T-helper 2 cell treated with Interferon-gamma antibody and Interleukin-4, amounts not matched to agents 5 μg/mL and 100 μg/mL, for 36 hours (primary cell): Measurements from ENCODE around the gene SLC39A6.
A peak's percentile ranks its signal among the peaks of the same experiment; 100 is the strongest.
"Not testable (repeated sequence)": the region's sequence is repeated elsewhere in the genome, so short reads cannot be mapped to it uniquely, and the experiment has no call there.

ENCODE experiments used
- DNase-seq: peaks from one replicate; pipeline ENCODE4 v3.0.0; 2021; ENCODE audit warnings: low spot score
- H3K27ac Mint-ChIP-seq: one replicate; pipeline ENCODE4 v1.8.0; 2021; ENCODE audit warnings: mild to moderate bottlenecking, mixed read lengths
- H3K27me3 Mint-ChIP-seq: one replicate; pipeline ENCODE4 v1.8.0; 2021; ENCODE audit warnings: low read depth, mixed read lengths
- H3K36me3 Mint-ChIP-seq: one replicate; pipeline ENCODE4 v1.8.0; 2021; ENCODE audit warnings: low read depth, mixed read lengths
- H3K4me1 Mint-ChIP-seq: one replicate; pipeline ENCODE4 v1.8.0; 2021; ENCODE audit warnings: low read depth, mixed read lengths
- H3K4me3 Mint-ChIP-seq: one replicate; pipeline ENCODE4 v1.8.0; 2022; ENCODE audit warnings: mild to moderate bottlenecking, moderate library complexity, mixed read lengths
- H3K9me3 Mint-ChIP-seq: one replicate; pipeline ENCODE4 v1.8.0; 2021; ENCODE audit warnings: mixed read lengths

Gene SLC39A6

DNA sequence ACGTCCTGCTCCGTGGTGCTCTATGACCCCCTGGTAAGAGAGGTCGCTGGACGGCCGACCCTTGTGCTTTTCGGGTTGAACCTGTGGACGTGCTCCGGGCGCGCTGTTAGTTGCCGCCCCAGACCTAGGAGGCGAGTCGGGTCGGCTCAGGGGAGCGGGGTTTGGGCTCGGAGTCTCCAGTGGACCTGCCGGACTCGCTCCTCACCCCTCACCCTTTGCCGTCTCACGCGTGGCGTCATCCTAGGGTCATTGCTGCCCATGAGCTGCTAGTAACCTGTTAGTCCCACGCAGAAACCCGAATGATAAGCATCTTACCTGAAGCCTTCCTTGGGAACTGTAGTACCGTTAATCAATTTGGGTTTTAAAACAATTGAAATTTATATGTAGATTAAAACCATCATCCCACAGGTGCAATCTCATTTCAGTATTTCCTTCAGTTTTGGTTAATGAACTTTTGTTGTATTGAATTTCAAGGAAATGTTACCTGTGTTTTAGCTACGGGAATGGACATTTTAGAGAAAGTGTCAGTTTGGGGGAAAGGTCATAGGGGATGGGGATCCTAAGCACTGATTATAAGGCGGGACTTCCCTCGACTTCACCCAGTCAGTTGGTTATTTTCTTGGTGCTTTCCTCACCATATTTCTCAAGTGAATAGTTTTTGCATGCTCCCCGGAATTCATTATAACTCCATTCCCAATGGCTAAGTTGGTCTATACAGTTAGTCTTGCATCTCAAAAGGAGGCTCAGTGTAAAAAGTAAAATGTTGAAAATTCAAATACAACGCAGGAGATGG, 1.1 kb upstream of the SLC39A6 start:
- no peaks in the 10 kb centered on the region for H3K27me3 Mint-ChIP-seq
- peak overlapping the region; percentile 95 for H3K4me3 Mint-ChIP-seq
- peaks cover 11% of the 10 kb centered on the region for H3K36me3 Mint-ChIP-seq
- H3K4me1 Mint-ChIP-seq = peaks cover 43% of the 10 kb centered on the region
- H3K27ac Mint-ChIP-seq = peak overlapping the region; percentile 95
- DNase-seq = no peak
- no peaks in the 10 kb centered on the region for H3K9me3 Mint-ChIP-seq

DNA sequence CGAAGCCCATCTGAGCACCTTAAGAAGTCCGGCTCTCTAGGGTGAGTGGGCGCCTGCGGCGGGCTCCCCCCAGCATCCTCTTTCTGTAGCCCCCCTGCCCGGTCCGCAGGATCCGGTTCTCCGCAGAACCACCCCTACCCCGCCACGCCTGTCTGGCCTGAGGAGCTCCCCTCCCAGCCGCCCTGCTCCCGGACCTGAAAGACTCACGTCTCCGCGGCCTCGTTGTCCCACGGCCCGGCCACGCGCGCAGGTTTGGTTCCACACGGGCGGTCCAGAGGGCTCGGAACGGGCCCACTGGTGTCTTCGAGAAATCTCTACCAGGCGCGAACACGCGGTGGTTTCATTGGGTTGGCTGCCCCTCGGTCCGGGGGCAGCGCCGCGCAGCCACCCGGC, 237 bp downstream of the SLC39A6 start:
- Mint-ChIP-seq H3K36me3 (peaks cover 14% of the 10 kb centered on the region), H3K27me3 (no peaks in the 10 kb centered on the region), H3K9me3 (no peaks in the 10 kb centered on the region), H3K27ac (peak overlapping the region; percentile 95), H3K4me1 (peaks cover 41% of the 10 kb centered on the region), H3K4me3 (peak overlapping the region; percentile 95)
- DNase-seq = no peak

- Mint-ChIP-seq H3K4me1 (peaks cover 42% of the 10 kb centered on the region), H3K27ac (peak overlapping the region; percentile 82), H3K9me3 (no peaks in the 10 kb centered on the region), H3K27me3 (no peaks in the 10 kb centered on the region), H3K4me3 (peak overlapping the region; percentile 95), H3K36me3 (peaks cover 14% of the 10 kb centered on the region)
- DNase-seq = no peak
Measured at GRCh38 chr18:36128530-36128870, 640 bp downstream of the SLC39A6 start.

DNA sequence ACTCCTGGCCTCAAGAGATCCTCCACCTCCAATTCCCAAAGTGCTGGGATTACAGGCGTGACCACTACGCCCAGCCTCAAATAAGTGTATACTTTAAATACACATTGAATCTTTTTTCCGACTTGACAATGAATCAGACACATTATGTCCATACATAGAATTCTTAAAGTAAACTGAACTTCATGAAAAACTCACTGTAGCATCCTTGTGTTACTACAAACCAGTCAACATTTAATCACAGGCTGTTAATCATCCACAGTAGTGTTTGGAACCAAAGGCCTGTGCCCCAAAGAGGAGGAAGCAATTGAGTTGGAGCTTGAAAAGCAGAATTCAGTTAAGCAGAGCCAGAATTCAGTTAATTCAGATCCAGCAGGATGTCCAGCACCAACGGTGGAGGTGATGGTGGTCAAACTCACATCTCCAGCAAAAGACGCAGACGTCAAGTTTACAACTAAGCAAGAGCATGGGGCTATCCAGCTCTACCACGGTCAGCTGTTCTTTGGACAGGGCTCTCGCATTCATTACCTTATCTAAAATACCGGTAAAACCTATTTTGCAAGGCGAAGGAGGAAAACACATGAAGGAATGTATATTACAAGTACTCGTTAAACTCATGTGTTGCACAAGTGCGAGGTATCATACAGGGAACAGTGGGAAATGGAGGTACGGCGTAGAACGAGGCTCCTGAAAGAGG, 1.2 kb downstream of the SLC39A6 start:
- Mint-ChIP-seq H3K36me3 (peaks cover 16% of the 10 kb centered on the region), H3K9me3 (no peaks in the 10 kb centered on the region), H3K4me3 (peak overlapping the region; percentile 95), H3K4me1 (peaks cover 44% of the 10 kb centered on the region), H3K27me3 (no peaks in the 10 kb centered on the region), H3K27ac (peak overlapping the region; percentile 82)
- DNase-seq = no peak

GRCh38 chr18:36126668-36127067, 2.5 kb downstream of the SLC39A6 start:
- Mint-ChIP-seq H3K36me3 (peaks cover 19% of the 10 kb centered on the region), H3K27me3 (no peaks in the 10 kb centered on the region), H3K27ac (no peak overlapping the region), H3K9me3 (no peaks in the 10 kb centered on the region), H3K4me3 (peak overlapping the region; percentile 13), H3K4me1 (peaks cover 34% of the 10 kb centered on the region)
- no peak for DNase-seq

- Mint-ChIP-seq H3K4me3 (no peak overlapping the region), H3K27me3 (no peaks in the 10 kb centered on the region), H3K36me3 (peaks cover 15% of the 10 kb centered on the region), H3K4me1 (peaks cover 26% of the 10 kb centered on the region), H3K9me3 (no peaks in the 10 kb centered on the region), H3K27ac (no peak overlapping the region)
- DNase-seq = no peak
Measured at GRCh38 chr18:36124841-36125240, 4.3 kb downstream of the SLC39A6 start.

- H3K36me3 Mint-ChIP-seq = peaks cover 27% of the 10 kb centered on the region
- no peak overlapping the region for H3K27ac Mint-ChIP-seq
- H3K27me3 Mint-ChIP-seq = no peaks in the 10 kb centered on the region
- no peak for DNase-seq
- no peaks in the 10 kb centered on the region for H3K9me3 Mint-ChIP-seq
- peaks cover 5% of the 10 kb centered on the region for H3K4me1 Mint-ChIP-seq
- no peak overlapping the region for H3K4me3 Mint-ChIP-seq
Measured at GRCh38 chr18:36120297-36120696, 8.8 kb downstream of the SLC39A6 start.

DNA sequence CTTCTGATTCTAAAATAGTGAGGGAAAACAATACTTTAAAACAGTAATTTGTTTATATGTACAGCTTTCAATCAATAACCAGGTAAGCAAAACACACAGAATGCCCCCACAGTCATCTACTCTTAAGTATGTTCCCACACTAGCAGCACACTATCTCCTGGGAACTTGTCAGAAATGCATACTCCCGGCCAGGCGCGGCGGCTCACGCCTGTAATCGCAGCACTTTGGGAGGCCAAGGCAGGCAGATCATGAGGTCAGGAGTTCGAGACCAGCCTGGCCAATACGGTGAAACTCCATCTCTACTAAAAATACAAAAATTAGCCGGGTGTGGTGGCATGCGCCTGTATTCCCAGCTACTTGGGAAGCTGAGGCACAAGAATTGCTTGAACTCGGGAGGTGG, 12.4 kb downstream of the SLC39A6 start:
- H3K4me3 Mint-ChIP-seq, H3K27ac Mint-ChIP-seq, H3K9me3 Mint-ChIP-seq, H3K4me1 Mint-ChIP-seq, DNase-seq, H3K27me3 Mint-ChIP-seq: not testable (repeated sequence)
- H3K36me3 Mint-ChIP-seq = peaks cover 29% of the 10 kb centered on the region

DNA sequence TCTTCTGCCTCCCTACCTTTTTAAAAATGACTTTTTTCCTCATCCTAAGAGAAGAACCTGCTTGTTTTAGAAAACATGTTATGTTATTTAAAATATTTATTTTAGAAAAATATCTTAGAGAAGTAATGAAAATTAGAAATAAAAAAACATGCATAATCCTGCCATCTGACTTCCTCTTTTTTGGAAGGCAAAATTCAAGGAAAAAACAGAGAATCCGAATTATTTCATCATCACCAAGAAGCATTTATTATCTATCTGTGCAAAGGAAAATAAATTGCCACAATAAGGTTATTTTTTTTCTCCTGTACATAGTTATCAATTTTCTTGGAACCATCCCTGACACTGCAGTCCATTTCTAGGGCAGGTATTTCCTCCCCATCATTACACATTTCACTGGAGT, 14.4 kb downstream of the SLC39A6 start:
- Mint-ChIP-seq H3K9me3 (no peaks in the 10 kb centered on the region), H3K4me1 (no peaks in the 10 kb centered on the region), H3K27me3 (no peaks in the 10 kb centered on the region), H3K36me3 (peaks cover 36% of the 10 kb centered on the region), H3K27ac (no peak overlapping the region), H3K4me3 (no peak overlapping the region)
- no peak for DNase-seq

GRCh38 chr18:36114251-36114650, 14.9 kb downstream of the SLC39A6 start:
- Mint-ChIP-seq H3K36me3 (peaks cover 36% of the 10 kb centered on the region), H3K4me1 (no peaks in the 10 kb centered on the region), H3K4me3 (no peak overlapping the region), H3K9me3 (no peaks in the 10 kb centered on the region), H3K27ac (no peak overlapping the region), H3K27me3 (no peaks in the 10 kb centered on the region)
- no peak for DNase-seq

- no peak for DNase-seq
- no peaks in the 10 kb centered on the region for H3K4me1 Mint-ChIP-seq
- peaks cover 34% of the 10 kb centered on the region for H3K36me3 Mint-ChIP-seq
- H3K4me3 Mint-ChIP-seq = no peak overlapping the region
- H3K9me3 Mint-ChIP-seq = no peaks in the 10 kb centered on the region
- no peak overlapping the region for H3K27ac Mint-ChIP-seq
- no peaks in the 10 kb centered on the region for H3K27me3 Mint-ChIP-seq
Measured at GRCh38 chr18:36112302-36112701, 16.8 kb downstream of the SLC39A6 start.

- Mint-ChIP-seq H3K9me3 (no peaks in the 10 kb centered on the region), H3K27me3 (no peaks in the 10 kb centered on the region), H3K27ac (no peak overlapping the region), H3K4me3 (no peak overlapping the region), H3K4me1 (no peaks in the 10 kb centered on the region), H3K36me3 (peaks cover 21% of the 10 kb centered on the region)
- DNase-seq = no peak
Measured at GRCh38 chr18:36109737-36110136, 19.4 kb downstream of the SLC39A6 start.

GRCh38 chr18:36108601-36109000, 20.5 kb downstream of the SLC39A6 start:
- Mint-ChIP-seq H3K9me3 (no peaks in the 10 kb centered on the region), H3K27me3 (no peaks in the 10 kb centered on the region)

GRCh38 chr18:36108196-36108595, 20.9 kb downstream of the SLC39A6 start:
- DNase-seq = no peak
- no peaks in the 10 kb centered on the region for H3K27me3 Mint-ChIP-seq
- H3K4me3 Mint-ChIP-seq = no peak overlapping the region
- H3K36me3 Mint-ChIP-seq = peaks cover 14% of the 10 kb centered on the region
- H3K27ac Mint-ChIP-seq = no peak overlapping the region
- H3K9me3 Mint-ChIP-seq = peaks cover under 1% of the 10 kb centered on the region
- H3K4me1 Mint-ChIP-seq = no peaks in the 10 kb centered on the region

More at GRCh38 chr18:36108601-36109000, 20.5 kb downstream of the SLC39A6 start:
- H3K4me3 Mint-ChIP-seq = no peak overlapping the region
- H3K27ac Mint-ChIP-seq = no peak overlapping the region
- H3K36me3 Mint-ChIP-seq = peaks cover 14% of the 10 kb centered on the region
- no peaks in the 10 kb centered on the region for H3K4me1 Mint-ChIP-seq
- no peak for DNase-seq
